ENCODE results near the gene PRKRA.
"Not testable (repeated sequence)": the region's sequence is repeated elsewhere in the genome, so short reads cannot be mapped to it uniquely, and the experiment has no call there.

The PRKRA gene

GRCh38 chr2:178450774-178451525 is at the start of gene PRKRA, which contains the start of gene PJVK:
TSS of gene PRKRA (minus strand) at chr2:178451175. CDS start at chr2:178451030, 145 bp downstream.
TSS of gene PJVK (plus strand) at chr2:178451378. CDS start at chr2:178453410, 2,032 bp downstream.
- DNase-seq = peak; percentile 98

- no peak for DNase-seq
Measured at GRCh38 chr2:178499640-178500039, 48.7 kb upstream of the PRKRA start.

- DNase-seq = peak; percentile 70
Measured at GRCh38 chr2:178498137-178498536, 47.2 kb upstream of the PRKRA start.

- no peak for DNase-seq
Measured at GRCh38 chr2:178496049-178496448, 45.1 kb upstream of the PRKRA start.

DNA sequence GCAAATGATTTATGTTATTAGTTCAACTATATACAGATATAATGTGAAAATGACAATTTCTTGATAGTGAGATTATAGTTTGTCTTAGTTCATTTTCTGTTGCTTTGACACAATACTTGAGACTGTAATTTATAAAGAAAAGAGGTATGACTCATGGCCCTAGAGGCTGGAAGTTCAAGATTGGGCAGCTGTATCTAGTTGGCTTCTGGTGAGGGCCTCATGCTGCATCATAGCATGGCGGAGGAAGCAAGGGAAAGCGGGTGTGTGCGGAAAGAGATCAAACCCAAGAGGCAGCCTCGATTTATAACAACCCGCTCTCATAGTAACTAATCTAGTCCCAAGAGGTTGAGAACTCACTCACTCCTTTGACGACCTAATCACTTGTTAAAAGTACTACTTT is 40.6 kb upstream of the PRKRA start:
- DNase-seq = peak; percentile 13

GRCh38 chr2:178485356-178485755 is 34.4 kb upstream of the PRKRA start:
- no peak for DNase-seq

- peak; percentile 18 for DNase-seq
Measured at GRCh38 chr2:178484245-178485041, 33.5 kb upstream of the PRKRA start.

GRCh38 chr2:178482437-178482836 is 31.5 kb upstream of the PRKRA start:
- DNase-seq = peak; percentile 60

DNA sequence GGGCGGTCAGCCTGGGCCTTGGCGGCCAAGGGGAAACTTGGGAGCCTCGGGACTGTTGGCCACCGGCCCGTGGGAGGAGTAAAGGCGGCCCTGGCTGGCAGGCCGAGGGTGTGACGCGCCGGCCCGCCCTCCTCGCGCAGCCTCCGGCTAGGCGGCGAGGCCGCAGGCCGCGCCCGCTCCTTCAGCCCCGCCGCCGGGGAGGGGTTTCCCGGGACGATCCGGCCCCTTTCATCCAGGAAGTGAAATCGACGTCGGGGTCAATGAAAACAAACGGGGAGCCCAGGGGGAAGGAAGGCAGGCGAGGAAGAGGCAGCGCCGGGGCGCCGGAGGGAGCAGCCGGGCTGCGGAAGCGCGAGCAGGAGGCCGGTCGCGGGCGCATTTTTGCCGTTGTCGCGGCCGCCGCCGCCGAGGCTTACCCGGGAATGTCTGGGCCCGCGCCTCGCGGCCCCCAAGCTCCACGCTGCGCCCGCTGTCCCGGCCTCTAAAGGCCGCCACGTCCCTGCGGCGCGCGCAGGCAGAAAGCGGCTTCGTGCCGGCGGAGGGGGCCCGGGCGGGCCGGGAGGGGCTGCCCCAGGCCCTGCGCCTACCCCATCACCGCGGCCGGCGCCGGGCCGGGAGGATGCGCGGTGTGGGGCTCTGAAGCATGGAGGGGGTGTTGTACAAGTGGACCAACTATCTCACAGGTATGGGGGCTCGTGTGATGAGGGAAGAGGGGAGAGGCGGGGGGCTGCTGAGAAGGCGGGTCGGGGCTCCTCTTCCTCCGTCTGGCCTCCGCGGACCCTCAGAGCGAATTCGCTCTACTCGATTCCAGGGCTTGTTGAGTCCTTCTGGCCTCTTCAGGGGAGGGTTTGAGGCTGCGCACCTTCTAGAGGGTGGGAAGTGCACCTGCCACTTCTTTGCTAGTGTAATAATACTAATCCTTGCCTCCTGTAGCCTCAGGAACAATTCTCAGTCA is 29.5 kb upstream of the PRKRA start, which contains the start of gene PLEKHA3:
Gene PLEKHA3, plus strand, starts transcription at position 231 of the 955 bp plus-strand sequence. Its CDS starts 413 bp downstream, at position 644.
- DNase-seq = peak; percentile 96

DNA sequence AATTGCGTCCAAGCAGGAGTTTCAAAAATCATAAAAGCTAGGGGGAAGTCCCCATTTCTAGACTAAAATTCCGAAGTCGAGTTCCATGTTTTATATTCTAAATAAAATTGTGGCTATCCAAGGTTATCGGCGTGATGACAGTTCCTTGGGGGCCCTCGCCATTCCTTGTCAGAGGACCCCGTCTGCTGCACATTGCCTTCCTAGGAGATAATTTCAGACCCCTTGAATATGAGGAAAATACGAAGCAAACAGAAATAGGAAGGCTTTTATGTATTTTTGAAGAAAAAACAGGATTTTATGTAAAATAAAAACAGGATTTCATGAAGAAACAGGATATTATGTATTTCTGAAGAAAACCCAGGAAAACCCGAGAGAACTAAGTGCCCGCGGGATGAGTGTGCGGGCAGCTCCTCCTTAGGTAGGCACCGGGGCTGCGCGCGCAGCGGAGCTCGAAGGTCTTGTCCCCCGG is 28.8 kb upstream of the PRKRA start:
- no peak for DNase-seq

DNA sequence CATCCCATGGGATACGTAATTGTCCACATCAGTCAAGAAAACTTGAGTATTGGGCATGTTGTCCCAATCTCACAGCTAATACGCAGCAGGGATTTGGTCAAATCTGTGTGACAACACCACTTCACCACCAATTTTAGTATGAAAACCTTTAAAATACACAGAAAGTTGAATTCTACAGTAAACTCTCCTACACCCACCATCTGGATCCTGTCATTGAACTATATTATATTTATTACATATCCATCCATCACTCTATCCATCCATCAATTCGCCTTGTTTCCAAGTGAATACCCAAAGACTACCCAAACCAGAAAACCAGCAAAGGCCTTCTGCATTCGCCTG is 28.3 kb upstream of the PRKRA start:
- DNase-seq = no peak

DNA sequence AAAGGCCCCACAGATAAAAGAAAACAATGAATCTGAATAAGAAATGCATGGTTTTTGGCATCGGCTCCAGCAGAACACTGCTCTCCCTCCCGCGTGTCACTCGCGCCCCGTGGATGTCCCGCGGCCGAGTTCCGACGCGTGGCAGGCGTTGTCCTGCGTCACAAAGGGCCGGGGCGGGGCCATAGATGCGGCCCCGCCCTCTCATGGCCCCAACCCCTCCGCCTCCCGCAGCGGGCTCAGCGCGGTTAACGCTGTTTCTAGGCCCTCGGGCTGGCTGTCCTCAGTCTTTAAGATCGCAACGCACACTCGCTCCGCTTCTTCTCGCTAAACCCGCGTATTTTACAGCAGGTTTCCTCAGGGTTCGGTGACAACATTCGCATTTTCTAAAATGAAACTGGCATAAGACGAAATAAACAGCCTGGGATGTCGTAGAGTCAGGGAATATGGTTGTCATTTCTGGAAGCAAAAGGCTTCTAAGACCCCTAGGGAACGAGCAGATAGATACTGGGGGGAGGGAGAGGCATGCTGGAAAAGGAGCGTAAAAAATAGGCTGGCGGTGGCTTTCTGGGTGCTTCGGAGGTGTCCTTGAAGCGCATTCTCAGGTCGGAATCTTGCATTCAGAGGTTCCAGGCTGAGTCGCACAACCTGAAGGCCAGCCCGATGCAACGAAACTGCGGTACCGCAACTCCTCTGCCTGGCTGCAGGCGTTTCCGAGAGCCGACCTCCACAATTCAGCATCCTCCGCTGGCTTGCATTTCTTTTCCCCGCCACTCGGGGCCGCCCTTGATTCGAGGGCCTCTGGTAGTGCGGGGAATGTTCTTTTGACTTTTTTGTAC is 27.7 kb upstream of the PRKRA start, which contains the start of gene FKBP7:
Gene FKBP7, minus strand, starts transcription at position 162 of the 836 bp plus-strand sequence. Its CDS starts 101 bp downstream, at position 61.
- DNase-seq = peak; percentile 92

GRCh38 chr2:178478130-178478438 is 27.1 kb upstream of the PRKRA start:
- peak; percentile 34 for DNase-seq

- peak; percentile 22 for DNase-seq
Measured at GRCh38 chr2:178477443-178478129, 26.6 kb upstream of the PRKRA start.

DNA sequence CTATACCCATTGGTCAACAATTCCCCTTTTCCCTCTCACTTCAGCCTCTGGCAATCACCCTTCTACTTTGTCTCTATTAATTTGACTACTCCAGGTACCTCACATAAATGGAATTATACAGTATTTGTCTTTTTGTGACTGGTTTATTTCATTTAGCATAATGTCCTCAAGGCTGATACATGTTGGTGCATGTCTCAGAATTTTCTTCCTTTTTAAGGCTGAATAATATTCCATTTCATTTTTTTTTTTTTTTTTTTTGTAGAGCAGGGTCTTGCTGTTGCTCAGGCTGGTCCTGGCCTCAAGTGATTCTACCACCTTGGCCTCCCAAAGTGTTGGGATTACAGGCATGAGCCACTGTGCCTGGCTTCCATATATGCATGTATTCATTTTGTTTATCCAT is 25.5 kb upstream of the PRKRA start:
- no peak for DNase-seq

- DNase-seq = no peak
Measured at GRCh38 chr2:178474560-178474959, 23.6 kb upstream of the PRKRA start.

DNA sequence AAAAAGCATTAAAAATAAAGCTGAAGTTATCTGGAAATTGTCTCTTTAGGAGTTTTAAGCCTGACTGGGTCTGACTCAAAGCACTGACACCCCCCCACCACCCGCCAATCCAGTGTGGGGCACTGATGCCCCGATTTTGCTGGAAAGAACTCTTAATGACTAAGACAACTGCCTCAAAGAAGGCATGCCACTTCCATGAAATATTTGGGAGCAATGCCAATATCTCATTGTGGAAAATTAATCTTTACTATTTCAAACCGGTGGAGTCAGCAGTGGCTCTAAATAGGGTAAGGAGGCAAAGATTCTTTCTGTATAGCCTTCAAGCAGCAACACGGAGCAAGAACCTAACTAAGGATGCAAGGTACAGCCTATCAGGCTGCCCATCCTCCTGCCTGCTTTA is 23.0 kb upstream of the PRKRA start:
- DNase-seq = no peak

- peak; percentile 32 for DNase-seq
Measured at GRCh38 chr2:178473373-178473772, 22.4 kb upstream of the PRKRA start.

- not testable (repeated sequence) for DNase-seq
Measured at GRCh38 chr2:178471313-178471712, 20.3 kb upstream of the PRKRA start.

GRCh38 chr2:178469219-178469849 is 18.4 kb upstream of the PRKRA start:
- DNase-seq = no peak
